Activated B cell treated with CpG ODN at 0.5 μM for 24 hours (primary cell): ENCODE measurements around the gene SGTB. TPM values are rescaled to one million over a fixed set of nuclear protein-coding genes. Genes with fewer than 3 reads are reported as not detected.

Experiments
- ATAC-seq: fragments of 200-7000 bp; cut with Tn5 transposase; one replicate; pipeline ENCODE4 v1.10.0; 2021; ENCODE audit warnings: low read depth, mild to moderate bottlenecking, moderate library complexity
- CTCF ChIA-PET: fragments of 350-600 bp; sonication (Branson Sonifier 250); formaldehyde crosslinking; loops from one replicate; lab custom pipeline; 2021; ENCODE audit warnings: antibody characterized with exemption; lab: Charles Lee
- POLR2A ChIA-PET: fragments of 350-600 bp; sonication (Branson Sonifier 250); formaldehyde crosslinking; loops from one replicate; lab custom pipeline; 2021; ENCODE audit warnings: antibody characterized with exemption; lab: Charles Lee
- DNase-seq: peaks from one replicate; pipeline ENCODE4 v3.0.0; 2022
- H3K27ac Mint-ChIP-seq: one replicate; pipeline ENCODE4 v1.8.0; 2020; ENCODE audit warnings: mixed read lengths
- H3K27me3 Mint-ChIP-seq: one replicate; pipeline ENCODE4 v1.8.0; 2021; ENCODE audit warnings: mixed read lengths
- H3K36me3 Mint-ChIP-seq: one replicate; pipeline ENCODE4 v1.8.0; 2021; ENCODE audit warnings: low read depth, mixed read lengths
- H3K4me1 Mint-ChIP-seq: one replicate; pipeline ENCODE4 v1.8.0; 2021; ENCODE audit warnings: mixed read lengths
- H3K4me3 Mint-ChIP-seq: one replicate; pipeline ENCODE4 v1.8.0; 2020; ENCODE audit warnings: mild to moderate bottlenecking, mixed read lengths
- H3K9me3 Mint-ChIP-seq: one replicate; pipeline ENCODE4 v1.8.0; 2020; ENCODE audit warnings: mixed read lengths
- intact Hi-C: fragments of 100-400 bp; cut with micrococcal nuclease; formaldehyde crosslinking; loops from one replicate; pipeline ENCODE4 v1.15.1; 2024
- total RNA-seq: library from RNA; stranded (reverse); gene quantifications from 2 replicates; pipeline ENCODE4 v1.2.3, GENCODE V29; 2022
- TF ChIP-seq, protein P1 (sequence below): fragments of 200-600 bp; IDR thresholded peaks from one replicate; pipeline ENCODE4 v1.8.0; 2022; ENCODE audit warnings: antibody characterized with exemption, mild to moderate bottlenecking

SGTB gene
- total RNA-seq, 1 donor from 2014 or later = 9.5 TPM

DNA sequence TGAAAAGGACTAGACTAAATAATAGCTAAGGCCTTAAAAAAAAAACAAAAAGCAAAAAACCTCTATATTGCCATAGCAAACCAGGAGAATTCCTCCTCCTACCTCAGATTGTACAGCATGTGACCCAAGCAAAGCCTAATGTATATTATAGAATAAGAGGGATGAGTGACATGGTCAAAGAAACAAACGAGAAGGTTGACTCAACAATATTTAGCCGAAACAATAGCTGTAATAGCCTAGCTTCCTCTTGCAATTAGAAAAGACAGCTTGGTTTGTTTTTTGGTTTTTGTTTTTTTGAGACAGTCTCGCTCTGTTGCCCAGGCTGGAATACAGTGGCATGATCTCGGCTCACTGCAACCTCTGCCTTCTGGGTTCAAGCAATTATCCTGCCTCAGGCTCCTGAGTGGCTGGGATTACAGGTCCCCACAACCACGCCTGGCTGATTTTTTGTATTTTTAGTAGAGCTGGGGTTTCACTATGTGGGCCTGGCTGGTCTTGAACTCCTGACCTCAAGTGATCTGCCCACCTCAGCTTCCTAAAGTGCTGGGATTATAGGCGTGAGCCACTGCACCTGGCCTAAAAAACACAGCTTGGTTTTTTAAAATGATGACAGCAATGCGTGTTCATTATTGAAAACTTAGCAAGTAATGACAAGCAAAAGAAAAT lies 5.7 kb upstream of the SGTB start:
- intact Hi-C loops = no loop called here
- no peaks in the 10 kb centered on the region for H3K9me3 Mint-ChIP-seq
- H3K4me1 Mint-ChIP-seq = peaks cover 16% of the 10 kb centered on the region
- no peaks in the 10 kb centered on the region for H3K27me3 Mint-ChIP-seq
- POLR2A ChIA-PET = no interaction called here
- TF ChIP-seq, protein P1, sequence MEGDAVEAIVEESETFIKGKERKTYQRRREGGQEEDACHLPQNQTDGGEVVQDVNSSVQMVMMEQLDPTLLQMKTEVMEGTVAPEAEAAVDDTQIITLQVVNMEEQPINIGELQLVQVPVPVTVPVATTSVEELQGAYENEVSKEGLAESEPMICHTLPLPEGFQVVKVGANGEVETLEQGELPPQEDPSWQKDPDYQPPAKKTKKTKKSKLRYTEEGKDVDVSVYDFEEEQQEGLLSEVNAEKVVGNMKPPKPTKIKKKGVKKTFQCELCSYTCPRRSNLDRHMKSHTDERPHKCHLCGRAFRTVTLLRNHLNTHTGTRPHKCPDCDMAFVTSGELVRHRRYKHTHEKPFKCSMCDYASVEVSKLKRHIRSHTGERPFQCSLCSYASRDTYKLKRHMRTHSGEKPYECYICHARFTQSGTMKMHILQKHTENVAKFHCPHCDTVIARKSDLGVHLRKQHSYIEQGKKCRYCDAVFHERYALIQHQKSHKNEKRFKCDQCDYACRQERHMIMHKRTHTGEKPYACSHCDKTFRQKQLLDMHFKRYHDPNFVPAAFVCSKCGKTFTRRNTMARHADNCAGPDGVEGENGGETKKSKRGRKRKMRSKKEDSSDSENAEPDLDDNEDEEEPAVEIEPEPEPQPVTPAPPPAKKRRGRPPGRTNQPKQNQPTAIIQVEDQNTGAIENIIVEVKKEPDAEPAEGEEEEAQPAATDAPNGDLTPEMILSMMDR = no peak
- peaks cover 4% of the 10 kb centered on the region for H3K36me3 Mint-ChIP-seq
- no peak for DNase-seq
- ATAC-seq = no peak
- no peak overlapping the region for H3K4me3 Mint-ChIP-seq
- CTCF ChIA-PET = no interaction called here
- no peak overlapping the region for H3K27ac Mint-ChIP-seq

- TF ChIP-seq, protein P1 = no peak
- intact Hi-C loops = loop anchor here (1.0 kb wide), 4 partner anchors 98 to 422 kb away; partner anchors contain the start of genes CENPK, PPWD1, SREK1 and TRIM23
- Mint-ChIP-seq H3K4me3 (peak overlapping the region; percentile 89), H3K27ac (peak overlapping the region; percentile 68), H3K4me1 (peaks cover 24% of the 10 kb centered on the region), H3K36me3 (peaks cover 8% of the 10 kb centered on the region), H3K27me3 (no peaks in the 10 kb centered on the region), H3K9me3 (no peaks in the 10 kb centered on the region)
- ChIA-PET CTCF (interaction anchor here (1.5 kb wide), 1 partner anchor 15 kb away, joined by 3 read pairs; no protein-coding TSS in a partner anchor), POLR2A (interaction anchor here (0.8 to 3.8 kb wide), 4 partner anchors 27 to 421 kb away, joined by 3 to 29 read pairs (median 8); partner anchors contain the start of genes ERBIN and SREK1)
- DNase-seq (no peak), ATAC-seq (no peak)
Observed at GRCh38 chr5:65722575-65723403, 880 bp upstream of the SGTB start.

- intact Hi-C loops = no loop called here
- ATAC-seq (peak; percentile 15), DNase-seq (peak; percentile 17)
- POLR2A ChIA-PET = interaction anchor here (1.0 to 3.8 kb wide), 4 partner anchors 25 to 423 kb away, joined by 3 to 29 read pairs (median 8); partner anchors contain the start of genes ERBIN, SREK1 and TRIM23
- TF ChIP-seq, protein P1 = no peak
- Mint-ChIP-seq H3K4me1 (peaks cover 24% of the 10 kb centered on the region), H3K27me3 (no peaks in the 10 kb centered on the region), H3K36me3 (peaks cover 8% of the 10 kb centered on the region), H3K4me3 (peak overlapping the region; percentile 87), H3K27ac (peak overlapping the region; percentile 88), H3K9me3 (no peaks in the 10 kb centered on the region)
- CTCF ChIA-PET = interaction anchor here (0.6 to 1.5 kb wide), 2 partner anchors 13 to 243 kb away, joined by 3 read pairs; no protein-coding TSS in a partner anchor
Observed at GRCh38 chr5:65721050-65721719, 724 bp downstream of the SGTB start.

DNA sequence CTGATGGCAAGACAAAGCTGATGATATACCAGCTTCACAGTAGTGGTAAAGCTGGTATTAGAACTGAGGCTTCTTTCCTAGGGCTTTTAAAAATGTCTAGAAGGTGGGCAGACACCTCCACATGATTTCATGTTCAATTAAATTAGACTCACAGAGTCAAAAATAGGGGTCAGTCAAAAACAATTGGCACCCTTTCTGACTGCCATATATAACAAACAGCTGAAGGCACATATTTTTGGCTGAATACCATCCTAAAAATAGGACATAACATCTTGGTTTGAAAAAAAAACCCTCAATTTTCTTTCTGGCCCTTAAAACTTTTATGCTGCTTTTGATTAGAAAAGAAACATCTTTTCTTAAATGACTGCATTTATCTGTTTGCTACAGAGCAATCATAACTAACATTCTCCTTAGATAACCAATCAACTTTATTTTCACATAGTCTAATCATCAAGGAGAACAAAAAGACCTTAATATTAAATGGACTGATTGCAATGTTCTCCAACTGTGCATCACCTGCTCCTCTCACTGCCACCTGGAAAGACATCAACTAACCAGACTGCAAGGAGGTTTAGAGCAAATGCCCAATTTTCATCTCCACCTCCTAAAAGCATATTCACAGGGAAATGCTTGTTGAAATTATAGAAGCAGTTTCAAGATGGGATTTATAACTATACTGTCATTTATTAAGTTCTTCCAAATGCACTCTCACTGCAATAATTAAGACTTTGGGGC lies 3.2 kb downstream of the SGTB start:
- H3K9me3 Mint-ChIP-seq = no peaks in the 10 kb centered on the region
- peaks cover 20% of the 10 kb centered on the region for H3K4me1 Mint-ChIP-seq
- no peak overlapping the region for H3K27ac Mint-ChIP-seq
- H3K27me3 Mint-ChIP-seq = no peaks in the 10 kb centered on the region
- TF ChIP-seq, protein P1 = no peak
- peaks cover 13% of the 10 kb centered on the region for H3K36me3 Mint-ChIP-seq
- no peak for DNase-seq
- ChIA-PET CTCF (no interaction called here), POLR2A (no interaction called here)
- ATAC-seq = no peak
- no peak overlapping the region for H3K4me3 Mint-ChIP-seq
- intact Hi-C loops = no loop called here
